ENCODE data around the gene IP6K1.
A peak's percentile ranks its signal among the peaks of the same experiment; 100 is the strongest.

Gene IP6K1

DNA sequence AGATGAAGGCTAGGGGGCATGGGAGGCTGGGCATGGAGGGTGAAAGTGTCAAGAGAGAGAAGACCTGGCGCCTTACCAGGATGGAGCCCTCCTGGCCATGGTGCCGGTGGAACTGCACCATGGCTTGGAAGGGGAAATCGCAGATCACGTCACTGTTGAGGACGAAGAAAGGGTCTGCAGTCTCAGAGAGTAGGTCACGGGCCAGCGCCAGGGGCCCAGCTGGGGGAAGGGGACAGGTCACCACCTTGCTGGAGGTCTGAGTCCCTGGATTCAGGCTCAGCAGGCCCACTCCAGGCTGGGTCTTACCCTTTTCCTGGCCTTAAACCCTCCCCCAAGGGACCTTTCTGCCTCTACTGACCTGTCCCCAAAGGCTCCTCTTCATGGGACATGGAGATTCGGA lies 63.4 kb downstream of the IP6K1 start:
- DNase-seq, result no peak

GRCh38 chr3:49721896-49722781 lies 64.2 kb downstream of the IP6K1 start:
- DNase-seq, result no peak

- DNase-seq, result no peak
Observed at GRCh38 chr3:49721596-49721895, 64.8 kb downstream of the IP6K1 start.

GRCh38 chr3:49720855-49721595 lies 65.3 kb downstream of the IP6K1 start:
- no peak for DNase-seq

DNA sequence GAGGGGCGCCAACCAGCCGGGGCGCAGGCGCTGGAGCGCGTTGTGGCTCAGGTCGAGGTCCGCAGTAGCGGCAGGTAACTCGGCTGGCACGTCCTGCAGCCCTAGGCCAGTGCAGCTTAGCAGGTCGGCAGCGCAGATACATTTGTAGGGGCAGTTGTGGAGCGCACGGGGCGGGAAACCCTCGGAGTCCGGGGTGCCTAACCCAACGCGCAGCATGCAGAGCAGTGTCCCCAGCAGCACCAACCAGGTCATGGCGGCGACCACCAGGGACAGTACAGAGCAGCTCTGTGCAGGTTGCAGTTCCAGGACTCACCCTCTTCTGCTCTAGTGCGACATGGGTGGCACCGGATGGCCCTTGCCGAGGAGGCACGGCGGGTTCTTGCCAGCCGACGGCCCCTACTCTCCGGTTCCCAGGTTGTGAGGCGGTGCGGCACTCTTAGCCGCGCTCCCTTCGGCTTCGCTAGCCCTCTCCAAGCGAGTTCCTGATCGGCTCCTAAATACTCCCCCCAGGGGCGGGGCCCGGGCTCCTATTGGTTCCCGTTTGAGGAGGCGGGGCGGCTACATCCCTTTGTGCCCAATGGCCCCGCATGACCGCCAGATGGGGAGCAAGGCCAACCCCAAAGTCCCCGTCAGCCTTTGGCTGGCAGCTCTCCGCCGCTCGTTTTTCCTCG lies 67.0 kb downstream of the IP6K1 start, which contains the start of gene AMIGO3:
Gene AMIGO3, minus strand, starts transcription at position 471 of the 671 bp plus-strand sequence. Its CDS starts 219 bp downstream, at position 252.
- peak; percentile 80 for DNase-seq

DNA sequence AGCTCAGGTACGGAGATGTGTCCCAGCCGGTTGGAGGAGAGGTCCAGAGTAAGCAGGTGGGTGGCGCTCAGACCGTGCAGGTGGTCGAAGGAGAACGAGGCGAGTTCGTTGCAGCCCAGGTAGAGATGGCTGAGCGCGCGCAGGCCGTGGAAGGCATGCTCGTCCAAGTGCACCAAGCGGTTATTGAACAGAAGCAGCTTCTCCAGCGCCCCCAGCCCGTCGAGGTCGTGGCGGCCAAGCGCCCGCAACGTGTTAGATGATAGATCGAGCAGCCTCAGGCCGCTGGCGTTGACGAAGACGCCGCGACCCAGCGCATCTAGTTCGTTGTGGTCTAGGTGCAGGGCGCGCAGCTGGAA lies 67.5 kb downstream of the IP6K1 start:
- no peak for DNase-seq

GRCh38 chr3:49717959-49718857 lies 68.1 kb downstream of the IP6K1 start:
- no peak for DNase-seq

GRCh38 chr3:49717211-49717958 lies 69.0 kb downstream of the IP6K1 start:
- no peak for DNase-seq

DNA sequence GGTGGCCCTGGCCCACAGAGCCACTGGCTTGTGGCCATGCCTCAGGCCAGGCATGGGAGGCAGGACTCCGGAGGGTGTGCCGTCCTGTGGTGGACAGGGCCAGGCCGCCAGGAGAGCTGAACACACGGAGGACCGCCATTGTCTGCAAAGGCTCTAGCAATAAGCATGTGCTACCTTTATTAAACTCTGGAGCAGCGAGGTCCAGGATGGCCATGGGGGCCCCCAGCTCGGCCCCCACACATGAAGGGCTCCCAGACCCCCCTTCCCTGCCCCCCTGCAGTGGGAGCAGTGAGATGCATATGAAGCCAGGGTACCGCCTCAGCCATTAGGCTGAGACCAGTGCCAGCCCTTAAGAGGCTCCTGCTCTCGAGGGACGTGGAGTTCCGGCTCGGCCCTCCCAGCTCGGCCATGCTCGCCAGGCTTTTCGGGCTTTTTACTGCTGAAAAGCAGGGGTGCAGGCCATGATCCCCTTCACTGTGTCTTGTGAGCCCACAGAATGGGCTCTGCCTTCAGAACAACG lies 69.6 kb downstream of the IP6K1 start:
- no peak for DNase-seq

DNA sequence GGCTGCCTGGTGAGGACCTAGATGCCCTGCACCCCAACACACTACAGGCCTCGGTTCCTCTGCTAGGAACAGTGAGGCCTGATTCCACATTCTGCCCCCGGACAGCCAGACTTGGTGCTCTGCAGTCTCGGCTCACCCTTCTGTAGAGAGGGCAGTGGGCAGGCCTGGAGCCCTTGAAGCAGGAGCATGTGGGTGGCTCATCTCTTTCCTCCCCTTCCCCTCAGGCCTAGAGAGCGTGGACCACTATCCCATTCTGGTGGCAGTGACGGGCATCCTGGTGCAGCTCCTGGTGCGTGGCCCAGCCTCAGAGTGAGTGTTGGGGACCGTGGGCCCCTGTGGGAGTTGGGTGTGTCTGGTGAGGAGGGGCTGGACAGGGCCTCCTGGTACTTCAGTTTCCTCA lies 70.2 kb downstream of the IP6K1 start:
- DNase-seq, result no peak

GRCh38 chr3:49715611-49716121 lies 70.7 kb downstream of the IP6K1 start:
- no peak for DNase-seq

DNA sequence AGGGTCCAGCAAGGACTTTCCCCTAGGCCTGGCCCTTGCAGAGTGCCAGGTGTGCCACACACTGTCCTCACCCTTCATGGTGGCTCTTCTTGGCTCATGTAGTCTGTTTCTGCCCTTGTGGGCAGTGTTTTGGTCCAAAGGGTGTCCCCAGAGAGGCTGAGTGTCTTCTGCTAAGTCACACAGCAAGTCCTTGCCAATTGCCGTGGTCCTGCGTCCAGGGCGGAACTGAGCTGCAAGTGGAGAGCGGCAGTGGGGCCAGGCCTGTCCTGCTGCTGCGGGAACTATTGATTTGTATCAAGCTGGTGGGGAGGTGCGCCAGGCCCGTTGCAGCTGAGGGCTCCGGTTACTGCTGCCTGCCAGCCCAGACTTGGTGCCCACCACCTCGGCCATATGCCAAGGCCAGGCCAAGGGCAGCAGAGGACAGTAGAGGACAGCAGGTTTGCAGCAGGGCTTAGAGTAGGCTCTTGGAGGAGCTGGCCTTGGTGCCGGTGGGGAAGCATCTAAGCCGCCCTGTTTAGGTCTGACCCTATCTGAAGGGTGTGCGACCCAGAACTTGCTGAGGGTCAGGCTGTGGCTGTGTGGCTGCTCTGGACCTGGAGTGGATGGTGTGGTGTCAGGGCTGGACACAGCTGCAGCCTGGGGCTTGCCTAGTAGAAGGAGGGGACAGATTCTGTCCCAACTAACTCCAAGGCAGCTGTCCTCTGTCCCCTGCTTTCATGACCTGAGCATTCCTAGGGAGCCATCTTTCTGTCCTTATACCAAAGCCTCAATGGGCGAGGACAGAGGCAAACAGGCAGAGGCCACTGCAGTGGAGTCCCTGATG lies 71.4 kb downstream of the IP6K1 start:
- no peak for DNase-seq

DNA sequence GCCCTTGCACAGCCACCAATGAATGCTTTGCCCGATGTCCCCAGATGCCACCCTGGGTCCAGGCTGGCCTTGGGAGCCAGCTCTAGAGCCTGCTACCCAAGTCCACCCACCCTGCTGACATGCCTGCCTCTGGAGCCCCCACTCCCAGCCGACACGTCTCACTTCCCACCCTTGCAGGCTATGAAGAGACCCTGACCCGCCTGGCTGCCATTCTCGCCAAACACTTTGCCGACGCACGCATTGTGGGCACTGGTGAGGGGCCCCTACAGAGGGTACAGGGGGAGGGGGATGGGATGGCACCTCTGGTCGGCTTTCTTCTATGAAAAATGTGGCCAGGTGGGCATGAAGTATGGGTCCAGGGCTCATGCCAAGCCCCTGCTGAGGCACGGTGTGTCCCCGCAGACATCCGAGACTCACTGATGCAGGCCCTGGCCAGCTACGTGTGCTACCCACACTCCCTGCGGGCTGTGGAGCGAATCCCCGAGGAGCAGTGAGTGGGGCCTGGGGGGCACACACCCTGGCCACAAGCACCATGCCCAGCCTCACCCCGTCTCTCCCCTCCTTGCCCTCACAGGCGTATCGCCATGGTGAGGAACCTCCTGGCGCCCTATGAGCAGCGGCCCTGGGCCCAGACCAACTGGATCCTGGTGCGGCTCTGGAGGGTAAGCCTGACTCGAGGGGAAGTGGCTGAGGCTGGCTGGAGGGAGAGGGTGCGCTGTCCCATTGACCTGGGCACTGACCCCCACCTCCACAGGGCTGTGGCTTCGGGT lies 72.8 kb downstream of the IP6K1 start:
- no peak for DNase-seq

GRCh38 chr3:49712631-49713317 lies 73.6 kb downstream of the IP6K1 start:
- no peak for DNase-seq

- DNase-seq, result no peak
Observed at GRCh38 chr3:49712166-49712565, 74.2 kb downstream of the IP6K1 start.

DNA sequence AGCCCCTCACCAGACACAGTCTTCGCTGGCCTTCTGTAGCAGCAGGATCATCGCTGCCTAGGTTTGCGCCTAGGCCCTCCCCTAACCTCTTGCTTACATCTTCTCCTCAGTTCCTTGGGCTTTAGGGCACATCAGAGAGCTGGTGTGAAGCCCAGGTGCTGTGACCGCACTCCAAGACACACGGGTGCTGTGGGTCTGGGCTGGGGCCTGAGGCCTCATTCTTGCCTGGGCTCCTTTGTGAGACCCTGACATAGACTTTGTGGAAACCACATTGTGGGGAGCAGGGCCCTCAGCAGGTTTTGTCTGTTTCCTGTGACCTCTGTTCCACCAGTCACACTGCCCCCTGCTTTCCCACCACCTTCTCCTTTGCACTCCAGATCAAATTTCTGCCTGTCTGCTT lies 74.9 kb downstream of the IP6K1 start:
- DNase-seq, result no peak

- DNase-seq, result no peak
Observed at GRCh38 chr3:49709852-49710251, 76.5 kb downstream of the IP6K1 start.

- DNase-seq, result no peak
Observed at GRCh38 chr3:49707113-49707480, 79.2 kb downstream of the IP6K1 start.

GRCh38 chr3:49706456-49707112 lies 79.8 kb downstream of the IP6K1 start:
- DNase-seq, result no peak

Measured in COR-L47 (cell line).